GM19372 (cell line): ENCODE data around the gene DNAAF5.
"Not testable (repeated sequence)": the region's sequence is repeated elsewhere in the genome, so short reads cannot be mapped to it uniquely, and the experiment has no call there.

Experiments
- ATAC-seq: cut with Tn5 transposase; IDR thresholded peaks from one replicate; pipeline ENCODE4 v1.9.1; 2021; ENCODE audit warnings: mild to moderate bottlenecking, low read depth, moderate library complexity; ENCODE audit not compliant: unreplicated experiment

Gene DNAAF5

DNA sequence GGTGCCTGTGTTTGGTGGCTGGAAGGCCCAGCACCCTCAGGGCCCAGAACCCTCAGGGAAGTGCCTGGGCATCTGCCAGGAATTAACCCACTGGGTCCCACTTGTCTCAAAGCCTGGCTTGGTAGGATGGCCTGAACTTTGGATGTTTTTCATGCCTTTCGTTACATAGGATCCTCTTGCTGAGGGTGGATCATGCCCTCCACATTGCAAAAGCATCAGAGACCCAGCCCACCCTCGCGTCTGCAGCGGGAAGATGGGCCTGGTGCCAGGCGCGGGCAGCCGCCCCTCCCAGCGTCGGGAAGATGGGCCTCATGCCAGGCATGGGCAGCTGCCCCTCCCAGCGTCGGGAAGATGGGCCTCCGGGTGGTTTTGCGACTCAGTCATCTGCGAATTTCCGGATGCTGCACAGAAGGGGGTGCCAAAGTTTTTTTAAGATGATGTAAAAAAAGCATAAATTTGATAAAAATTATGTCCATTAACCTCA, 52.5 kb downstream of the DNAAF5 start:
- ATAC-seq, result no peak

DNA sequence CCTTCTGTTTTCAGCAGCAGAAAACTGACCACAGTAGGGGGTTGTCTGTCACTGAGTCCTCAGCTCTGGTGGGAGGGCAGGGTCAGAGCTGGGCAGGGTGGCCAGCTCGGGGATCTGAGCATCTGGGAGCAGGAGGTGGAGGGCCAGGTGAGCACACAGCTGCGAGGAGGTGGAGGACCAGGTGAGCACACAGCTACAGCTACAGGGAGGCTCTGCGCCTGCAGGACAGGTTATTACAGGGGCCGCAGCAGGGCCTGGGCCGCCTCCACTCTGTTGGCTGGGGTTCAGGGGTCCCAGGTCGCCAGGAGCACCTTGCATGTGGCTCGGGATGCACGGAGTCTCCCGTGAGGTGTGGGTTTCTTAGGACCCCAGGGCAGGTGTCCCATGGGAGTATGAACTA, 53.0 kb downstream of the DNAAF5 start:
- no peak for ATAC-seq

DNA sequence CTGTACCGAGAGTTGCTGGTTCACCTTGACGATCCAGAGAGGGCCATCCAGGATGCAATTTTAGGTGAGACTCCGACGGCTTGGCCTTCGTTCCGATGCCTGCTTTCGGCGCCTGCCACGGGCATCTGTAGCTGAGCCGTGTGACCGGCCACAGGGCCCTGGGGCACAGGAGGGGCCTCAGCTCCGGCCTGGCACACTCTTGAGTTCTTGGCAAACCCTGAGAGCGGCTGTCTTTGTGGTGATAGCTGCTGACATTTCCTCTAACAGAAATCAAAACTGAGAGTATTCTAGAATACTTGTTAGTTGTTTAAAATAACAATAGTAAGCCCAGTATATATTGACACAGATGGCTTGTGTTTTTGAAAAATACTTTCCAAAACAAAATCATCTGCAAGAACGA, 53.6 kb downstream of the DNAAF5 start:
- ATAC-seq, result no peak

DNA sequence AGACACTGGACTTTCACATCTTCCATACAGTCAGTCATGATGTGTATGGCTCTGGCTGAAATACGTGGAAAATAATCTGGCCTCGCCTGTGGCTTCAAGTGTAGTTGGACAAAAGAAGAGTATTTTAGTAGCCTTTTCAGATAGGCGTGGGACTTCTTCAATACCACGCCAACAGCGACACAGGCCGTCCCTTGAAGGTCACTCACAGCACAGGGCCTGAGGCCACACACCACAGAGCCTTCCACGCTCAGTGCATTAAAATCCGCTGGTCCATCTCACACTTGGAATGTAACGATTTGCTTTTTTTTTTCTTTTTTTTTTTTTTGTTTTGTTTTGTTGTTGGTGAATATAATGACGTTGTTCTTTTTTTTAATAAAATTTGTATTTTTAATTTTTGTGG, 54.0 kb downstream of the DNAAF5 start:
- ATAC-seq, result no peak

DNA sequence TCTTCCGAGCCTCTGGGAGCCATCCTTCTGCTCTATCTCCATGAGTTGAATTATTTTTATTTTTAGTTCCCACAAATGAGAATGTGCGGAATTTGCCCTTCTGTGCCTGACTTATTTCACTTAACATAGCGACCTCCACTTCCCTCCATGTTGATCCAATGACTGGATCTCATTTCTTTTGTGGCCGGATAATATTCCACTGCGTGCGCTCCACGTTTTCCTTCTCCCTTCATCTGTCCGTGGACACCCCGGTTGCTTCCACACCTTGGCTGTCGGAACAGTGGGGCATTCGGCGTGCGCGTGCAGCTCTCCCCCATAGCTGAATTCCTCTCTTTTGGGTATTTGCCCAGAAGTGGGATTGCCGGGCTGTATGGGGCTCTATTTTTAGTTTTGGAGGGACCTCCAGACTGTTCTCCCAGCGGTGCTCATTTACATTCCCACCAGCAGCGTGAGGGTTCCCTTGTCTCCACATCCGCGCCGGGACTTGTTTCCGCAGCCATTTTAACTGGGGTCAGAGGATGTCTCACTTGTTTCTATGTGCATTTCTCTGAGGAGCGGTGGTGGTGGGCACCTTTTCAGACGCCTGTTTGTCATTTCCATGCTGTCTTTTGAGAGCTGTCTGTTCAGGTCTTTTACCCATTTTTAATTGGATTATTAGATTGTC, 54.8 kb downstream of the DNAAF5 start:
- no peak for ATAC-seq

DNA sequence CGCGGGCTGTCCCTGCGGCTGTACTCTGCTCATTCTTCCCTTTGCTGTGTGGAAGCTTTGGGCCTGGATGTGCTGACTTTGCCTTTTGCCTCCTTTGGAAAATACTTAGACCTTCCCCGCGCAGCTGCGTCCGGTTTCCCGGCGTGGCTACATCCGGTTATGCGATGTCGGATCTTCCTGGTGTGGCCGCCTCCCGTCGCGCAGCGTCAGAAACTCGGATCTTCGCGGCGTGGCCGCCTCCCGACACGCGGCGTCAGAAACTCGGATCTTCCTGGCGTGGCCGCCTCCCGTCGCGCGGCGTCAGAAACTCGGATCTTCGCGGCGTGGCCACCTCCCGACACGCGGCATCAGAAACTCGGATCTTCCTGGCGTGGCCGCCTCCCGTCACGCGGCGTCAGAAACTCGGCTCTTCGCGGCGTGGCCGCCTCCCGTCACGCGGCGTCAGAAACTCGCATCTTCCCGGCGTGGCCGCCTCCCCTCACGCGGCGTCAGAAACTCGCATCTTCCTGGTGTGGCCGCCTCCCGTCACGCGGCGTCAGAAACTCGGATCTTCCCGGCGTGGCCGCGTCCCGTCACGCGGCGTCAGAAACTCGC, 55.5 kb downstream of the DNAAF5 start:
- ATAC-seq, result no peak

DNA sequence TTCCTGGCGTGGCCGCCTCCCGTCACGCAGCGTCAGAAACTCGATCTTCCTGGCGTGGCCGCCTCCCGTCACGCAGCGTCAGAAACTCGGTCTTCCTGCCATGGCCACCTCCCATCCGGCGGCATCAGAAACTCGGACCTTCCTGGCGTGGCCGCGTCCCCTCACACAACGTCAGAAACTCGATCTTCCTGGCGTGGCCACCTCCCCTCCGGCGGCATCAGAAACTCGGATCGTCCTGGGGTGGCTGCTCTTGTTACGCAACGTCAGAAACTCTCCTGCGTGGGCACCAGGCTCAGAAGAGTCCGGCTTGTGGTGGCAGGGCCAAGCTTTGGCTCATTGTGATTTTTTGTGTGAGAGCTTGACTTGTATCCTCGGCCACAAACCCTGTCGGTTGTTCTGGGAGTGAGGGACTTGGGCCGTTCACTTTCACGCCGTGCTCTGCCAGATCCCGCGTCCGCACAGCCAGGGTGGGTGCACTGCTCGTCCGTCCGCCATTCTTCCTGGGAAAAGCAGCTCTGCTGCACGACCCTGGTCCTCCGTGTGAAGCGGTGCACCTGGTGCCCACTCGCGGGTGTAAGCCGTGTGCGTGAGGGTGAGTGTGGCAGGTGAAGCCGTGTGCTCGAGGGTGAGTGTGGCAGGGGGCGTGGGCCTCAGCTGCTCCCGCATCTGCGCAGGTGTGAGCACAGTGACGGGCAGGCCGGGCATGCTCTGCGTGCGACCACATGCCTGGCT, 56.4 kb downstream of the DNAAF5 start:
- ATAC-seq, result no peak

DNA sequence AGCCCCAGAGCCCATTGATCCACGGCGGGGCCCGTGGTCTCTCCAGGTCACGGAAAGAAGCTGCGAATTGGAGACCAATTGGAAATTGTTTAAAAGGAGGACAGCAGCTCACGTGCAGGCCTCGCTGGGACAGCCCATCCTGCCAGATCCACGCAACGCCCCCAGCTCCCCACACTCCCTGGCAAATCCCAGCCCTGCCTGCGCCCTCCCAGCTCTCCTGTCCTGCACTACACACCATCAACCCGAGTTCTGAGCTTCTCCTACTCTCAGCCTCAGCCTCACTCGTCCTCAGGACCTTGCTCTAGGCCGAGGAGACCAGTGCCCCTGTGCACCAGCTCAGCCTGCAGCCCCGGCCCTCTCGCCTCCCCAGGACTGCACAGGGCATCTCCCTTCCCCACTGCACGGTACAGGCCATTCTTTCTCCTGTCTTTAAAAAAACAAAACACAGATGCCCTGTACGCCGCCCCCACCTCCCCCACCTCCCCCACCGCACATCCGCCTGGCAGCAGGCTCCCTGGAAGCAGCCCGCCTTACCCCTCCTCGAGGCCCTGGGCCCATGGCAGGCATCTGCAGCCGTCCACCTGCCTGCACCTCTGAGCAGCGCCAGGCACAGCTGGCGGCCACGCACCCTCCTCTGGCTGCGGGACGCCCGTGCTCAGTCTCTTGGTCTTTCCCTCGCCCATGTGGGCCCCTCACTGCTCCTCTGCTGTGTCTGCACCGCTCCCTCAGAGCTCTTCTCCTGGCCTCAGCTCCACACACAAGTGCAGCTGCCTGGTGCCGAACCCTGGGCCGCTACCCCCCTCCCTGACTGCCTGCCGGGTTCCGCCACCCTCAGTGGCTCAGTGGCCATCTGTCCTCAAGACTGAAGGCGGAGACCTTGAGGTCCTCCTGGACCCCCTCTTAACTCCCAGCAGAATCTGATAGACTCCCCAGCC, 57.3 kb downstream of the DNAAF5 start:
- no peak for ATAC-seq

DNA sequence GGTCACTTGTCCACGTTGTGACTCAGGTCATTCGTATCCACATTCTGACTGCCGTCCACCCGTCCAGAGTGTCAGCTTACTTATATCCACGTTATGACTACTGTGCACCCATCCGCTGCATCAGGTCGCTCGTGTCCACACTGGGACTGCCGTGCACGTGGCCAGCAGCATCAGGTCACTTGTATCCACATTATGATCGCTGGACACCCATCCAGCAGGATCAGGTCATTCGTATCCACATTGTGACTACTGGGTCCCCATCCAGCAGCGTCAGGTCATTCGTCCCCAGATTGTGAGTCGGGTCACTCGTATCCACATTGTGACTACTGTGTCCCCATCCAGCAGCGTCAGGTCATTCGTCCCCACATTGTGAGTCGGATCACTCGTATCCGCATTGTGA, 58.5 kb downstream of the DNAAF5 start:
- ATAC-seq, result no peak

DNA sequence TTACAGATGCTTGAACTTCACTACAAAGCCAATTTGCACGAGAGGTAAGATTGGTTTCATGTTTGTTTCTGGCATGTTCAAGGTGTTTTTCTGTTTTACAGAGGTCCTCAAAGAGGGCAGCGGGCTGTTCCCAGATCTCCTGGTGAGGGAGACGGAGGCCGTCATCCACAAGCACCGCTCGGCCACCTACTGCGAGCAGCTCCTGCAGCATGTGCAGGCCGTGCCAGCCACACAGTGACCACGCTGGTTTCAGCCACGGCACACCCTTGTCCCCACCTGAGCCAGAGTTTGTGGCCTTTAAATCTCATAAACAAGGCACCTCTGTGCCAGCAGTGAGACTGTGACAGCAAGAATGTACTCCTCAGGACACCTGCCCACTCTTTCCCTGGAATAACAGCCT, 58.9 kb downstream of the DNAAF5 start:
- no peak for ATAC-seq

DNA sequence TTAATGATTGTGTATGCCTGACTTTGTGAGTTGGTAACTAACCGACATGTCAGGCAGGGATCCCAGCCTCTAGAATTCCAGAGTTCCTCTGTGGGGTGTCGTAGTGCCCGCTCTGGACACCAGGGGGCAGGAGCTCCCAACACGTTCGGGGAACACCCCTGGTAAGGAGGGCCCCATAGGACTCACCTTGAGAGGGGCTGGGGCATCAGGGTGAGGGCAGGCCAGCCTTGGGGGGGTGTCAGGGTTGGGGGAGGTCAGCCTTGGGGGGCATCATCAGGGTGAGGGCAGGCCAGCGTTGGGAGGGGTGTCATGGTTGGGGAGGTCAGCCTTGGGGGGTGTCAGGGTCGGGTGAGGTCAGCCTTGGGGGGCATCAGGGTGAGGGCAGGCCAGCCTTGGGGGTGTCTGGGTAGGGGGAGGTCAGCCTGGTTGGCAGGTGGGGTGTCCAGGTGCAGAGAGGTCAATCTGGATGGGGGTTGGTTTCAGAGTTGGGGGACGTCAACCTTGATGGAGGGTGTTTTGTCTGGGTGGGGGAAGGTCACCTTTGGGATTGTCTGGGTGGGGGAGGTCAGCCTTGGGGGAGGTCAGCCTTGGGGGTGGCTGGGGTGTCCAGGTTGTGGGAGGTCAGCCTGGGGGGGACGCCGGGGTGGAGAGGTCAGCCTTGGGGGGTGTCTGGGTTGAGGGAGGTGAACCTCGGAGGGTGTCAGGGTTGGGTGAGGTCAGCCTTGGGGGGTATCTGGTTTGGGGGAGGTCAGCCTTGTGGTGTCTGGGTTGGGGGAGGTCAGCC, 60.2 kb downstream of the DNAAF5 start:
- no peak for ATAC-seq

DNA sequence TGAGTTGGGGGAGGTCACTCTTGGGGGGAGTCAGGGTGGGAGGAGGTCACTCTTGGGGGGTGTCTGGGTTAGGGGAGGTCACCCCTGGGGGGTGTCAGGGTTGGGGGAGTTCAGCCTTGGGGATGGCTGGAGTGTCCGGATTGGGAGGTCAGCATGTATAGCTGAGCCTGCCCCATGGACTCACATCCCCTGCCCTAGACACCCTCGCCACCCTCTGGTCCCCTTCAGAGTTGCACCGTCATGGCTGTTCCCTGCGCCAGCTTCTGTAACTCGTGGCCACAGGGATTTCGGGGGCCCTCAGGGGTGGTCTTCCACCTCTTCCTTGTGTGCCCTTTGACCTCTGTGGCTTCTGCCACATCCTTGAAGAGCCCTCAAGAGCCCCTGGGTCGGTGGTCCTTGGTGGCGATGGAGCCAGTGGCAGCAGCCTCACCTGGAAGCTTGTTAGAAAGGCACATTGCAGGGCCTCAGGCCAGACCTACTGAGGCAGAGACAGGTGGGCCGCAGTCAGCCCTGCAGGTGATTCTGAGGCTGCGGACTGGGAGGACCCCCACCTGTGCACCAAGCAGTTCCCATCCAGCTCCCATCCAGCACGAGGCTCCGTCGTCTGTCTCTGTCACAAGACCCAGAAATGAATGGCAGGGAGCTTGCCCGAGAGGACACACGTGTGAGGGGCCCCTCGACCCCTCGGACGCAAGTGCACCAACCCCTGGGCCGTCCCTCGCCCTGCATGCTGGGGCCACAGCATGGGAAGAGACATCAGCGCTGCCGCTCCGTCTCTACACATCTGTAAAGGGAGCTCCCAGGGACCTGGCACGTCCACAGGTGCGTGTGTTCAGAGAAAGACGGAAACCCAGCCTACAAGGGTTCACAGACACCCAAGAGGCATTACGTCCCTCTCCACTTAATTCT, 61.1 kb downstream of the DNAAF5 start:
- ATAC-seq, result no peak

DNA sequence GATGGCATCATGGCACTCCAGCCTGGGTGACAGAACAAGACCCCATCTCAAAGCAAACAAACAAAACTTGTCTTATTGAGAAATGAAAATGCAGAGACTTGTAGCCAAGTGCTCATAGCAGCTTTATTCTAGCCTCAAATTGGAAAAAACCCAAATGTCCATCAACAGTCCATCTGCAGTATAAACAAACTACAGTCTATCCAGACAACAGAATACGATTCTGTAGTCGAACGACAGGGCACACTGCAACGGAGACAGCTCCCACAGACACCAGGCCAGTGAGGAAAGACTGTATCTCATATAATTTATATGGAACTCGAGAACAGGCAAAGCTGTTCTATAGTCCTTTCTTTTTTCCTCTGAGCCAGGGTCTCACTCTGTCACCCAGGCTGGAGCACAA, 65.0 kb downstream of the DNAAF5 start:
- ATAC-seq, result no peak

DNA sequence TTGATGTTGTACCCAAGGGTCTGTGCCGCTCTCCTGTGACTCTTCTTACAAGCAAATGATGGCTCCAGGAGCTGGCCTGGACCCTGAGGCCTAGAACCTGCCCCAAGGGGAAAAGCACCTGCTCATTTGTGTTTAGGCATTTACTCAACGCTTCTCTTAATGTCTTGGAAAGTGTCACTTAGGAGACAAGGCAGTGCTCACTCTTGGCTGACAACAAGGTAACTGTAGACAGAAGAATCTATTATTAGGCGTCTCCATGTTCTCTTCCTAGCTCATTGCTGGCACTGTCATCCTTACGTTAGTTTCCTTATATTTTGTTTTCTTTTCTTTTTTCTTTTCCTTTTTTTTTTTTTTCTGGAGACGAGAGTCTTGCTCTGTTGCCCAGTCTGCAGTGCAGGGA, 67.7 kb downstream of the DNAAF5 start:
- ATAC-seq, result no peak

DNA sequence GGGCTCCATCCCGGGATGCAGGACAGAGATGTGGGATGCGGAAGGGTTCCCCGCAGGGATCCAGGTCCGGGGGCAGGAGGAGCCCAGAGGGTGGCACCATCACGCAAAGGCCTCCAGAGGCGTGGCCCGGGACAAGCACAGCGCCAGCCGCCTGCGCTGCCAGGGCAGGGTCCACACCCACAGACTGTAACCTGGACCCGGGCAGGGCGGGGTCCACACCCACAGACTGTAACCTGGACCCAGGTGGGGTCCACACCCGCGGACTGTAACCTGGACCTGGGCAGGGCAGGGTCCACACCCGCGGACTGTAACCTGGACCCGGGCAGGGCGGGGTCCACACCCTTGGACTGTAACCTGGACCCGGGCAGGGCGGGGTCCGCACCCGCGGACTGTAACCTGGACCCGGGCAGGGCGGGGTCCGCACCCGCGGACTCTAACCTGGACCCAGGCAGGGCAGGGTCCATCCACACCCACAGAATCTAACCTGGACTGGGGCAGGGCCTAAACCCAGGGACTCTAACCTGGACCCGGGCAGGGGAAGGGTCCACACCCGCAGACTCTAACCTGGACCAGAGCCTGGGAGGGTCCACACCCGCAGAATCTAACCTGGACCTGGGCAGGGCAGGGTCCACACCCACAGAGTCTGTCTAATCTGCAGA, 68.3 kb downstream of the DNAAF5 start:
- ATAC-seq, result no peak

DNA sequence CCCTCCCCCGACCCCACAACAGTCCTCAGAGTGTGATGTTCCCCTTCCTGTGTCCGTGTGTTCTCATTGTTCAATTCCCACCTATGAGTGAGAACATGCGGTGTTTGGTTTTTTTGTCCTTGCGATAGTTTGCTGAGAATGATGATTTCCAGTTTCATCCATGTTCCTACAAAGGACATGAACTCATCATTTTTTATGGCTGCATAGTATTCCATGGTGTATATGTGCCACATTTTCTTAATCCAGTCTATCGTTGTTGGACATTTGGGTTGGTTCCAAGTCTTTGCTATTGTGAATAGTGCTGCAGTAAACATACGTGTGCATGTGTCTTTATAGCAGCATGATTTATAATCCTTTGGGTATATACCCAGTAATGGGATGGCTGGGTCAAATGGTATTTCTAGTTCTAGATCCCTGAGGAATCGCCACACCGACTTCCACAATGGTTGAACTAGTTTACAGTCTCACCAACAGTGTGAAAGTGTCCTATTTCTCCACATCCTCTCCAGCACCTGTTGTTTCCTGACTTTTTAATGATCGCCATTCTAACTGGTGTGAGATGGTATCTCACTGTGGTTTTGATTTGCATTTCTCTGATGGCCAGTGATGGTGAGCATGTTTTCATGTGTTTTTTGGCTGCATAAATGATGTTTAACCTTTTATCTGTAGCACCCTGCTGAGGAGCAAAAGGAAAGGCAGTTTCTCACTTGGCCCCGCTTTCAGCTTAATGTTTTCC, 70.1 kb downstream of the DNAAF5 start:
- ATAC-seq, result not testable (repeated sequence)

DNA sequence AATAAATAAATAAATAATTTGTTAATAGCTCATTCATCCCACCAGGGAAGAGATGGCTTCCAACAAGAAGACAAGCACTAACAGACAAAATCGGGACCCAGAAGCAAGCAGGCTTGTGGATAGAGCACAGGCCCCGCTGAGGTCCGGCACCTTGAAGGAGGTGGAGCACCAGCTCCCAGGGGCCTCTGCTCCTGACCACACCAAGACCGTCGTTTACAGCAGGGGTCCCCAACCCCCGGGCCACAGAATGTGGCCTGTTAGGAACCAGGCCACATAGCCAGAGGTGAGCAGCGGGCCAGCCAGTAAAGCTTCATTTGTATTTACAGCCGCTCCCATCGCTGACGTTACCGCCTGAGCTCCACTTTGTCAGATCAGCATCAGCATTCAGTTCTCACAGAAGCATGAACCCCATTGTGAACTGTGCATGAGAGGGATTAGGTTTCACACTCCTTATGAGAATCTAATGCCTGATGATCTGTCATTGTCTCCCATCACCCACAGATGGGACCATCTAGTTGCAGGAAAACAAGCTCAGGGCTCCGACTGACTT, 72.5 kb downstream of the DNAAF5 start:
- no peak for ATAC-seq

DNA sequence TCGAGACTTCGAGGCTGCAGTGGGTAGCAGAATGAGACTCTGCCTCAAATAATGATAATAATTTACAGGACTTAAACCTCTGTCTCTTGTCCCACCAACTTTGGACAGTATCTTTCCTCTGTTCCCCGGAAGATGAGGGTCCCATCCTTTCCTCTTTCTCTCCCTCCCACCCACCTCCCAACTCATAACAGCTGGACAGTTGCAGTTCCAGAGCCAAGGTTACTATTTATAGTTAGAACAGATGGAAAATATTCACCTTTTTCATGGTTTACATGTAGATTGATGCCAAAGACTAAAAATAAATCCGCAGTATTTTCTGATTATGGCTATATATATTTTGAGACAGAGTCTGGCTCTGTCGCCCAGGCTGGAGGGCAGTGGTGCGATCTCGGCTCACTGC, 74.2 kb downstream of the DNAAF5 start:
- ATAC-seq, result no peak
